GM23338 (cell line): Measurements from ENCODE around the gene RIPPLY1. TPM values are rescaled to one million over a fixed set of nuclear protein-coding genes. Genes with fewer than 3 reads are reported as not detected.

ENCODE experiments used
- ATAC-seq: fragments of 200-7000 bp; cut with Tn5 transposase; 3 replicates; pipeline ENCODE4 v1.9.1; 2020
- DNase-seq: peaks from one replicate; pipeline ENCODE4 v3.0.0-alpha.2; 2015; ENCODE audit warnings: low spot score
- H2AFZ ChIP-seq: fragments of 200-600 bp; sonication (generic); 2 replicates; pipeline ENCODE4 v1.8.0; 2016; ENCODE audit warnings: antibody characterized with exemption, mild to moderate bottlenecking, moderate library complexity
- H3F3A ChIP-seq: fragments of 200-600 bp; sonication (generic); replicated peaks from 2 replicates; pipeline ENCODE4 v1.8.0; 2017; ENCODE audit warnings: antibody characterized with exemption, mixed run types, low read depth
- H3K27ac ChIP-seq: fragments of 200-600 bp; sonication (generic); 2 replicates; pipeline ENCODE4 v1.6.1; 2016; ENCODE audit warnings: low read depth
- H3K27me3 ChIP-seq: fragments of 200-600 bp; sonication (generic); 2 replicates; pipeline ENCODE4 v1.8.0; 2016; ENCODE audit warnings: mild to moderate bottlenecking, mixed run types, moderate library complexity; ENCODE audit not compliant: insufficient read depth
- H3K36me3 ChIP-seq: fragments of 200-600 bp; sonication (generic); 2 replicates; pipeline ENCODE4 v1.8.0; 2016; ENCODE audit warnings: mild to moderate bottlenecking; ENCODE audit not compliant: insufficient read depth
- H3K4me1 ChIP-seq: fragments of 200-600 bp; sonication (generic); 2 replicates; pipeline ENCODE4 v1.8.0; 2016; ENCODE audit warnings: mild to moderate bottlenecking, moderate library complexity; ENCODE audit not compliant: insufficient read depth
- H3K4me2 ChIP-seq: fragments of 200-600 bp; sonication (generic); 2 replicates; pipeline ENCODE4 v1.7.1; 2017; ENCODE audit warnings: mixed run types
- H3K4me3 ChIP-seq: fragments of 200-600 bp; sonication (generic); 2 replicates; pipeline ENCODE4 v1.6.1; 2016; ENCODE audit warnings: mixed run types
- H3K79me2 ChIP-seq: fragments of 200-600 bp; sonication (generic); replicated peaks from 2 replicates; pipeline ENCODE4 v1.8.0; 2017; ENCODE audit warnings: mild to moderate bottlenecking; ENCODE audit not compliant: insufficient read depth
- H3K9me2 ChIP-seq: fragments of 200-600 bp; sonication (generic); 2 replicates; pipeline ENCODE4 v1.8.0; 2017; ENCODE audit not compliant: insufficient read depth
- H4K20me1 ChIP-seq: fragments of 200-600 bp; sonication (generic); replicated peaks from 2 replicates; pipeline ENCODE4 v1.8.0; 2017; ENCODE audit warnings: mild to moderate bottlenecking; ENCODE audit not compliant: insufficient read depth
- H3K27ac Mint-ChIP-seq: 2 replicates; pipeline ENCODE4 v1.8.0; 2020; ENCODE audit warnings: inconsistent platforms, mild to moderate bottlenecking, moderate library complexity, mixed read lengths
- H3K27me3 Mint-ChIP-seq: 3 replicates; pipeline ENCODE4 v1.8.0; 2022; ENCODE audit warnings: low read depth, mild to moderate bottlenecking, moderate library complexity, mixed read lengths, inconsistent platforms; ENCODE audit not compliant: insufficient read depth, poor library complexity
- H3K36me3 Mint-ChIP-seq: 3 replicates; pipeline ENCODE4 v1.8.0; 2021; ENCODE audit warnings: low read depth, mild to moderate bottlenecking, inconsistent platforms, moderate library complexity, mixed read lengths
- H3K4me1 Mint-ChIP-seq: 3 replicates; pipeline ENCODE4 v1.8.0; 2020; ENCODE audit warnings: mild to moderate bottlenecking, inconsistent platforms, mixed read lengths
- H3K4me3 Mint-ChIP-seq: 3 replicates; pipeline ENCODE4 v1.8.0; 2021; ENCODE audit warnings: moderate library complexity, mild to moderate bottlenecking, inconsistent platforms, mixed read lengths
- H3K9me3 Mint-ChIP-seq: 3 replicates; pipeline ENCODE4 v1.8.0; 2020; ENCODE audit warnings: moderate library complexity, mild to moderate bottlenecking, inconsistent platforms, mixed read lengths
- CREB1 ChIP-seq: fragments of 250-450 bp; sonication (Bioruptor Pico); IDR thresholded peaks from 2 replicates; pipeline ENCODE4 v1.5.0; 2020; ENCODE audit warnings: low read depth, mild to moderate bottlenecking, moderate library complexity
- CTCF ChIP-seq, 2 experiments: fragments of 200-600 bp in 1 of 2; sonication (generic) in 1 of 2; conservative IDR thresholded peaks; 2 replicates each; pipeline versions ENCODE4 v1.5.1 to v1.6.1; 2016 to 2017; ENCODE audit warnings: antibody characterized with exemption in 2 of 2, low read depth in 2 of 2, mild to moderate bottlenecking in 2 of 2, moderate library complexity in 1 of 2
- EZH2 ChIP-seq: fragments of 200-600 bp; sonication (generic); IDR thresholded peaks from one replicate; pipeline ENCODE4 v1.8.0; 2017; ENCODE audit warnings: antibody characterized with exemption, mild to moderate bottlenecking, low read depth; ENCODE audit not compliant: unreplicated experiment
- EZH2phosphoT487 ChIP-seq: fragments of 200-600 bp; sonication (generic); IDR thresholded peaks from one replicate; pipeline ENCODE4 v1.8.1; 2018; ENCODE audit warnings: antibody characterized with exemption; ENCODE audit not compliant: unreplicated experiment
- JUNB ChIP-seq: IDR thresholded peaks from one replicate; pipeline ENCODE4 v1.6.1; 2016; ENCODE audit warnings: antibody characterized with exemption; ENCODE audit not compliant: unreplicated experiment
- NANOG ChIP-seq: IDR thresholded peaks from 2 replicates; pipeline ENCODE4 v1.6.1; 2016; ENCODE audit warnings: antibody characterized with exemption, borderline replicate concordance
- POLR2AphosphoS5 ChIP-seq: IDR thresholded peaks from 2 replicates; pipeline ENCODE4 v1.6.1; 2016; ENCODE audit warnings: antibody characterized with exemption, low read depth
- REST ChIP-seq: IDR thresholded peaks from one replicate; pipeline ENCODE4 v1.6.1; 2018; ENCODE audit warnings: antibody characterized with exemption; ENCODE audit not compliant: unreplicated experiment
- STAT1 ChIP-seq: IDR thresholded peaks from one replicate; pipeline ENCODE4 v1.6.1; 2016; ENCODE audit warnings: antibody characterized with exemption; ENCODE audit not compliant: unreplicated experiment
- ZNF114 ChIP-seq: fragments of 250-450 bp; sonication (Bioruptor Pico); IDR thresholded peaks from 2 replicates; pipeline ENCODE4 v1.5.0; 2020; ENCODE audit warnings: mild to moderate bottlenecking, moderate library complexity
- ZNF331 ChIP-seq: fragments of 250-450 bp; sonication (Bioruptor Pico); IDR thresholded peaks from 2 replicates; pipeline ENCODE4 v1.5.0; 2020; ENCODE audit warnings: low read depth, mild to moderate bottlenecking, moderate library complexity
- polyA plus RNA-seq: library from polyadenylated mRNA; unstranded; fragments of >200 nt; fragmentation: Nextera tagmentation; extraction: Ambion mirVana; gene quantifications from 2 replicates; pipeline ENCODE4 v1.2.1, GENCODE V29; 2016
- total RNA-seq: library from RNA; depleted of rRNA; stranded (reverse); fragments of >200 nt; shearing (Covaris generic); gene quantifications from 2 replicates; pipeline ENCODE4 v1.2.3, GENCODE V29; 2014
- TF ChIP-seq, protein P1 (sequence below): IDR thresholded peaks from 2 replicates; pipeline ENCODE4 v1.6.1; 2016; ENCODE audit warnings: antibody characterized with exemption
- TF ChIP-seq, protein P2 (sequence below): fragments of 250-450 bp; sonication (Bioruptor Pico); IDR thresholded peaks from 2 replicates; pipeline ENCODE4 v1.5.0; 2020; ENCODE audit warnings: mild to moderate bottlenecking, moderate library complexity

RIPPLY1 gene
- total and polyA plus RNA-seq, 2 experiments from 2014 or later: not detected

DNA sequence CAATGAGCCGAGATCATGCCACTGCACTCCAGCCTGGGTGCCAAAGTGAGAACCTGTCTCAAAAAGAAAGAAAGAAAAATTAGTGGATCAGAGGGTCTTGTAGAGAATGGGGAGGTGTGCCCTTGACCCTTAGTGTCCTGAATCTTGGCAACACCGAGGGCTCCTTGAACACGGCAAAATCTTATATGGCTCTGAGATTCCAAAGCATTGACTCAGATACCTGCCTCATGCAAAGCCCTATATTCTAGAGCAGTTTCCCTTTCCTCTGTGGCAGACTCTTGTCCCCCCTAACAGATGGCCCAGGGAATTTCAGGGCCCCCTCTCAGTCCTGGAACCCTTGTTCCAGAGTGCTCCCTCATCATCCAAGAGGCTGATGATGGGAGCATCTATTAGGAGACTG, 23.9 kb upstream of the RIPPLY1 start:
- Histone ChIP-seq H3K4me3 (no peak overlapping the region), H3F3A (no peaks in the 10 kb centered on the region), H3K27ac (no peak overlapping the region), H4K20me1 (no peaks in the 10 kb centered on the region), H3K4me1 (no peaks in the 10 kb centered on the region), H3K36me3 (no peaks in the 10 kb centered on the region), H3K4me2 (no peak overlapping the region), H2AFZ (no peak overlapping the region), H3K79me2 (no peaks in the 10 kb centered on the region), H3K9me2 (no peaks in the 10 kb centered on the region), H3K27me3 (no peaks in the 10 kb centered on the region)
- TF ChIP-seq EZH2phosphoT487 (no peak), CREB1 (CRISPR knock-in tag) (no peak), ZNF114 (CRISPR knock-in tag) (no peak), CTCF (conservative IDR thresholded peaks at IDR 0.05; ENCODE audit: low read depth in 2 of 2) (no peak), ZNF331 (CRISPR knock-in tag) (no peak), STAT1 (no peak), JUNB (no peak), NANOG (no peak), POLR2AphosphoS5 (no peak), EZH2 (no peak), REST (no peak)
- TF ChIP-seq, protein P1, sequence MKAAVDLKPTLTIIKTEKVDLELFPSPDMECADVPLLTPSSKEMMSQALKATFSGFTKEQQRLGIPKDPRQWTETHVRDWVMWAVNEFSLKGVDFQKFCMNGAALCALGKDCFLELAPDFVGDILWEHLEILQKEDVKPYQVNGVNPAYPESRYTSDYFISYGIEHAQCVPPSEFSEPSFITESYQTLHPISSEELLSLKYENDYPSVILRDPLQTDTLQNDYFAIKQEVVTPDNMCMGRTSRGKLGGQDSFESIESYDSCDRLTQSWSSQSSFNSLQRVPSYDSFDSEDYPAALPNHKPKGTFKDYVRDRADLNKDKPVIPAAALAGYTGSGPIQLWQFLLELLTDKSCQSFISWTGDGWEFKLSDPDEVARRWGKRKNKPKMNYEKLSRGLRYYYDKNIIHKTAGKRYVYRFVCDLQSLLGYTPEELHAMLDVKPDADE: no peak
- TF ChIP-seq, protein P2, sequence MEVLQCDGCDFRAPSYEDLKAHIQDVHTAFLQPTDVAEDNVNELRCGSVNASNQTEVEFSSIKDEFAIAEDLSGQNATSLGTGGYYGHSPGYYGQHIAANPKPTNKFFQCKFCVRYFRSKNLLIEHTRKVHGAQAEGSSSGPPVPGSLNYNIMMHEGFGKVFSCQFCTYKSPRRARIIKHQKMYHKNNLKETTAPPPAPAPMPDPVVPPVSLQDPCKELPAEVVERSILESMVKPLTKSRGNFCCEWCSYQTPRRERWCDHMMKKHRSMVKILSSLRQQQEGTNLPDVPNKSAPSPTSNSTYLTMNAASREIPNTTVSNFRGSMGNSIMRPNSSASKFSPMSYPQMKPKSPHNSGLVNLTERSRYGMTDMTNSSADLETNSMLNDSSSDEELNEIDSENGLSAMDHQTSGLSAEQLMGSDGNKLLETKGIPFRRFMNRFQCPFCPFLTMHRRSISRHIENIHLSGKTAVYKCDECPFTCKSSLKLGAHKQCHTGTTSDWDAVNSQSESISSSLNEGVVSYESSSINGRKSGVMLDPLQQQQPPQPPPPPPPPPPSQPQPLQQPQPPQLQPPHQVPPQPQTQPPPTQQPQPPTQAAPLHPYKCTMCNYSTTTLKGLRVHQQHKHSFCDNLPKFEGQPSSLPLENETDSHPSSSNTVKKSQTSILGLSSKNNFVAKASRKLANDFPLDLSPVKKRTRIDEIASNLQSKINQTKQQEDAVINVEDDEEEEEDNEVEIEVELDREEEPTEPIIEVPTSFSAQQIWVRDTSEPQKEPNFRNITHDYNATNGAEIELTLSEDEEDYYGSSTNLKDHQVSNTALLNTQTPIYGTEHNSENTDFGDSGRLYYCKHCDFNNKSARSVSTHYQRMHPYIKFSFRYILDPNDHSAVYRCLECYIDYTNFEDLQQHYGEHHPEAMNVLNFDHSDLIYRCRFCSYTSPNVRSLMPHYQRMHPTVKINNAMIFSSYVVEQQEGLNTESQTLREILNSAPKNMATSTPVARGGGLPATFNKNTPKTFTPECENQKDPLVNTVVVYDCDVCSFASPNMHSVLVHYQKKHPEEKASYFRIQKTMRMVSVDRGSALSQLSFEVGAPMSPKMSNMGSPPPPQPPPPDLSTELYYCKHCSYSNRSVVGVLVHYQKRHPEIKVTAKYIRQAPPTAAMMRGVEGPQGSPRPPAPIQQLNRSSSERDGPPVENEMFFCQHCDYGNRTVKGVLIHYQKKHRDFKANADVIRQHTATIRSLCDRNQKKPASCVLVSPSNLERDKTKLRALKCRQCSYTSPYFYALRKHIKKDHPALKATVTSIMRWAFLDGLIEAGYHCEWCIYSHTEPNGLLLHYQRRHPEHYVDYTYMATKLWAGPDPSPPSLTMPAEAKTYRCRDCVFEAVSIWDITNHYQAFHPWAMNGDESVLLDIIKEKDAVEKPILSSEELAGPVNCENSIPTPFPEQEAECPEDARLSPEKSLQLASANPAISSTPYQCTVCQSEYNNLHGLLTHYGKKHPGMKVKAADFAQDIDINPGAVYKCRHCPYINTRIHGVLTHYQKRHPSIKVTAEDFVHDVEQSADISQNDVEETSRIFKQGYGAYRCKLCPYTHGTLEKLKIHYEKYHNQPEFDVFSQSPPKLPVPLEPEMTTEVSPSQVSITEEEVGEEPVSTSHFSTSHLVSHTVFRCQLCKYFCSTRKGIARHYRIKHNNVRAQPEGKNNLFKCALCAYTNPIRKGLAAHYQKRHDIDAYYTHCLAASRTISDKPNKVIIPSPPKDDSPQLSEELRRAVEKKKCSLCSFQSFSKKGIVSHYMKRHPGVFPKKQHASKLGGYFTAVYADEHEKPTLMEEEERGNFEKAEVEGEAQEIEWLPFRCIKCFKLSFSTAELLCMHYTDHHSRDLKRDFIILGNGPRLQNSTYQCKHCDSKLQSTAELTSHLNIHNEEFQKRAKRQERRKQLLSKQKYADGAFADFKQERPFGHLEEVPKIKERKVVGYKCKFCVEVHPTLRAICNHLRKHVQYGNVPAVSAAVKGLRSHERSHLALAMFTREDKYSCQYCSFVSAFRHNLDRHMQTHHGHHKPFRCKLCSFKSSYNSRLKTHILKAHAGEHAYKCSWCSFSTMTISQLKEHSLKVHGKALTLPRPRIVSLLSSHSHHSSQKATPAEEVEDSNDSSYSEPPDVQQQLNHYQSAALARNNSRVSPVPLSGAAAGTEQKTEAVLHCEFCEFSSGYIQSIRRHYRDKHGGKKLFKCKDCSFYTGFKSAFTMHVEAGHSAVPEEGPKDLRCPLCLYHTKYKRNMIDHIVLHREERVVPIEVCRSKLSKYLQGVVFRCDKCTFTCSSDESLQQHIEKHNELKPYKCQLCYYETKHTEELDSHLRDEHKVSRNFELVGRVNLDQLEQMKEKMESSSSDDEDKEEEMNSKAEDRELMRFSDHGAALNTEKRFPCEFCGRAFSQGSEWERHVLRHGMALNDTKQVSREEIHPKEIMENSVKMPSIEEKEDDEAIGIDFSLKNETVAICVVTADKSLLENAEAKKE (CRISPR knock-in tag): no peak
- Mint-ChIP-seq H3K9me3 (no peaks in the 10 kb centered on the region), H3K36me3 (no peaks in the 10 kb centered on the region), H3K4me3 (no peak overlapping the region), H3K4me1 (no peaks in the 10 kb centered on the region), H3K27me3 (no peaks in the 10 kb centered on the region), H3K27ac (no peak overlapping the region)
- ATAC-seq: no peak
- DNase-seq: no peak
